Astrocyte (in vitro differentiated cells and primary cell): ENCODE data around the gene RALY.

Experiments used
- CTCF ChIP-seq: IDR thresholded peaks from 2 replicates; pipeline ENCODE4 v1.5.1; 2011; ENCODE audit warnings: low read depth, mild to moderate bottlenecking, inconsistent platforms, low read length, moderate library complexity; ENCODE audit not compliant: insufficient read depth
- EZH2 ChIP-seq: IDR thresholded peaks from 2 replicates; pipeline ENCODE4 v1.6.1; 2012; ENCODE audit warnings: mild to moderate bottlenecking, low read length, inconsistent platforms; ENCODE audit not compliant: insufficient read depth

- TF ChIP-seq CTCF (no peak), EZH2 (no peak)
These were observed 67.3 kb downstream of the RALY start for GRCh38 chr20:34060970-34061369.
